ENCODE results near the gene EPHA4. TPM values are rescaled to one million over a fixed set of nuclear protein-coding genes. Genes with fewer than 3 reads are reported as not detected.

EPHA4 gene
- total RNA-seq, 1 experiment from 2014 or later = 3.2 TPM

- Mint-ChIP-seq H3K9me3 (ENCODE audit: low read depth, unreplicated experiment) (no peaks in the 10 kb centered on the region), H3K36me3 (ENCODE audit: insufficient read depth, unreplicated experiment) (no peaks in the 10 kb centered on the region), H3K4me3 (ENCODE audit: low read depth, unreplicated experiment) (no peak overlapping the region), H3K4me1 (ENCODE audit: low read depth, unreplicated experiment) (peaks cover 17% of the 10 kb centered on the region), H3K27ac (ENCODE audit: unreplicated experiment) (no peak overlapping the region), H3K27me3 (ENCODE audit: unreplicated experiment) (no peaks in the 10 kb centered on the region)
- no peak for DNase-seq
- no TSS peak for BruUV-seq (replicated peaks)
- intact Hi-C loops (cut with micrococcal nuclease; ENCODE audit: unreplicated experiment) = no loop called here
- CTCF ChIA-PET = no interaction called here
- TF ChIP-seq CTCF (IDR thresholded peaks at IDR 0.05; ENCODE audit: unreplicated experiment) = no peak
Observed at GRCh38 chr2:221505605-221506004, 66.5 kb downstream of the EPHA4 start.

- Mint-ChIP-seq H3K4me3 (ENCODE audit: low read depth, unreplicated experiment) (no peak overlapping the region), H3K9me3 (ENCODE audit: low read depth, unreplicated experiment) (no peaks in the 10 kb centered on the region), H3K27ac (ENCODE audit: unreplicated experiment) (no peak overlapping the region), H3K36me3 (ENCODE audit: insufficient read depth, unreplicated experiment) (no peaks in the 10 kb centered on the region), H3K27me3 (ENCODE audit: unreplicated experiment) (no peaks in the 10 kb centered on the region), H3K4me1 (ENCODE audit: low read depth, unreplicated experiment) (peaks cover 21% of the 10 kb centered on the region)
- intact Hi-C loops (cut with micrococcal nuclease; ENCODE audit: unreplicated experiment) = no loop called here
- CTCF ChIA-PET = no interaction called here
- DNase-seq = no peak
- TF ChIP-seq CTCF (IDR thresholded peaks at IDR 0.05; ENCODE audit: unreplicated experiment) = no peak
- no TSS peak for BruUV-seq (replicated peaks)
Observed at GRCh38 chr2:221504905-221505304, 67.2 kb downstream of the EPHA4 start.

GRCh38 chr2:221503965-221504364, 68.1 kb downstream of the EPHA4 start:
- Mint-ChIP-seq H3K9me3 (ENCODE audit: low read depth, unreplicated experiment) (no peaks in the 10 kb centered on the region), H3K27ac (ENCODE audit: unreplicated experiment) (no peak overlapping the region), H3K4me1 (ENCODE audit: low read depth, unreplicated experiment) (peaks cover 21% of the 10 kb centered on the region), H3K27me3 (ENCODE audit: unreplicated experiment) (no peaks in the 10 kb centered on the region), H3K36me3 (ENCODE audit: insufficient read depth, unreplicated experiment) (no peaks in the 10 kb centered on the region), H3K4me3 (ENCODE audit: low read depth, unreplicated experiment) (no peak overlapping the region)
- intact Hi-C loops (cut with micrococcal nuclease; ENCODE audit: unreplicated experiment) = no loop called here
- DNase-seq = no peak
- BruUV-seq (replicated peaks) = no TSS peak
- TF ChIP-seq CTCF (IDR thresholded peaks at IDR 0.05; ENCODE audit: unreplicated experiment) = no peak
- CTCF ChIA-PET = no interaction called here

GRCh38 chr2:221502270-221503010, 69.7 kb downstream of the EPHA4 start:
- CTCF ChIA-PET = no interaction called here
- H3K9me3 Mint-ChIP-seq (ENCODE audit: low read depth, unreplicated experiment) = no peaks in the 10 kb centered on the region
- H3K4me3 Mint-ChIP-seq (ENCODE audit: low read depth, unreplicated experiment) = no peak overlapping the region
- DNase-seq = no peak
- H3K27me3 Mint-ChIP-seq (ENCODE audit: unreplicated experiment) = no peaks in the 10 kb centered on the region
- H3K4me1 Mint-ChIP-seq (ENCODE audit: low read depth, unreplicated experiment) = peaks cover 21% of the 10 kb centered on the region
- H3K27ac Mint-ChIP-seq (ENCODE audit: unreplicated experiment) = no peak overlapping the region
- intact Hi-C loops (cut with micrococcal nuclease; ENCODE audit: unreplicated experiment) = no loop called here
- no peaks in the 10 kb centered on the region for H3K36me3 Mint-ChIP-seq (ENCODE audit: insufficient read depth, unreplicated experiment)
- no peak for TF ChIP-seq CTCF (IDR thresholded peaks at IDR 0.05; ENCODE audit: unreplicated experiment)
- no TSS peak for BruUV-seq (replicated peaks)
